ENCODE data around the gene L3MBTL4. TPM values are rescaled to one million over a fixed set of nuclear protein-coding genes. Genes with fewer than 3 reads are reported as not detected.
"Not testable (repeated sequence)": the region's sequence is repeated elsewhere in the genome, so short reads cannot be mapped to it uniquely, and the experiment has no call there.

L3MBTL4 gene
- total and polyA plus RNA-seq, 10 donors: 1.1 to 21.0 (median 12.7) TPM

GRCh38 chr18:6284300-6284699 lies 130.4 kb downstream of the L3MBTL4 start:
- WGBS, 5 donors: 94 to 96% (median 96%) methylated on average over 20 to 24 of the region's 24 CpGs
- Histone ChIP-seq H3K27ac (no peak overlapping the region), H3K4me3 (no peak overlapping the region), H3K36me3 (peaks cover 0 to 17% (median 4%) of the 10 kb centered on the region in 6 donors), H3K27me3 (replicated peaks in 1 of 7) (no peaks in the 10 kb centered on the region), H3K9me3 (no peaks in the 10 kb centered on the region), H3K4me1 (no peaks in the 10 kb centered on the region)
- intact Hi-C loops (cut with DNase I; ENCODE audit: low total_unique reads): no loop called here
- DNase-seq: peak; percentile 59
- no peak for TF ChIP-seq POLR2AphosphoS5 (IDR thresholded peaks at IDR 0.05)
- no peak for TF ChIP-seq POLR2A (IDR thresholded peaks at IDR 0.05)
- TF ChIP-seq CTCF (IDR thresholded peaks at IDR 0.05 in 8 of 11, conservative IDR thresholded peaks at IDR 0.05 in 3 of 11): no peak

- no peak for DNase-seq
- Histone ChIP-seq H3K27me3 (replicated peaks in 1 of 7) (no peaks in the 10 kb centered on the region), H3K36me3 (peaks cover 0 to 17% (median 4%) of the 10 kb centered on the region in 6 donors), H3K9me3 (no peaks in the 10 kb centered on the region), H3K27ac (no peak overlapping the region), H3K4me1 (no peaks in the 10 kb centered on the region), H3K4me3 (no peak overlapping the region)
- intact Hi-C loops (cut with DNase I; ENCODE audit: low total_unique reads): no loop called here
- TF ChIP-seq POLR2A (IDR thresholded peaks at IDR 0.05) (no peak), CTCF (IDR thresholded peaks at IDR 0.05 in 8 of 11, conservative IDR thresholded peaks at IDR 0.05 in 3 of 11) (no peak), POLR2AphosphoS5 (IDR thresholded peaks at IDR 0.05) (no peak)
- WGBS, 5 donors: 79 to 92% (median 86%) methylated on average over 4 of the region's 4 CpGs
These were observed 132.8 kb downstream of the L3MBTL4 start for GRCh38 chr18:6281874-6282273.

- intact Hi-C loops (cut with DNase I; ENCODE audit: low total_unique reads): no loop called here
- H3K9me3 ChIP-seq: no peaks in the 10 kb centered on the region
- H3K27ac ChIP-seq: no peak overlapping the region
- no peak for TF ChIP-seq CTCF (IDR thresholded peaks at IDR 0.05 in 8 of 11, conservative IDR thresholded peaks at IDR 0.05 in 3 of 11)
- no peak for TF ChIP-seq POLR2AphosphoS5 (IDR thresholded peaks at IDR 0.05)
- no peak for TF ChIP-seq POLR2A (IDR thresholded peaks at IDR 0.05)
- 73 to 94% (median 84%) methylated on average over 2 of the region's 2 CpGs for WGBS, 5 donors
- H3K36me3 ChIP-seq: peaks cover 0 to 20% (median 4%) of the 10 kb centered on the region in 6 donors
- no peak overlapping the region for H3K4me3 ChIP-seq
- H3K27me3 ChIP-seq (replicated peaks in 1 of 7): no peaks in the 10 kb centered on the region
- no peak for DNase-seq
- H3K4me1 ChIP-seq: no peaks in the 10 kb centered on the region
These were observed 134.4 kb downstream of the L3MBTL4 start for GRCh38 chr18:6280211-6280743.

- Histone ChIP-seq H3K4me1 (no peaks in the 10 kb centered on the region), H3K27me3 (replicated peaks in 1 of 7) (no peaks in the 10 kb centered on the region), H3K36me3 (peaks cover 0 to 13% (median under 1%) of the 10 kb centered on the region in 6 donors), H3K27ac (no peak overlapping the region), H3K9me3 (no peaks in the 10 kb centered on the region), H3K4me3 (no peak overlapping the region)
- no peak for TF ChIP-seq POLR2A (IDR thresholded peaks at IDR 0.05)
- DNase-seq: no peak
- intact Hi-C loops (cut with DNase I; ENCODE audit: low total_unique reads): no loop called here
- WGBS, 5 donors: 73 to 89% (median 79%) methylated on average over 1 of the region's 1 CpG
These were observed 135.4 kb downstream of the L3MBTL4 start for GRCh38 chr18:6279308-6279707.

GRCh38 chr18:6273423-6273822 lies 141.3 kb downstream of the L3MBTL4 start:
- 80 to 98% (median 90%) methylated on average over 4 to 5 of the region's 6 CpGs for WGBS, 5 donors
- Histone ChIP-seq H3K4me1 (no peaks in the 10 kb centered on the region), H3K4me3 (no peak overlapping the region), H3K27me3 (replicated peaks in 1 of 7) (no peaks in the 10 kb centered on the region), H3K36me3 (peaks cover 0 to 9% (median 0%) of the 10 kb centered on the region in 6 donors), H3K27ac (no peak overlapping the region), H3K9me3 (no peaks in the 10 kb centered on the region)
- intact Hi-C loops (cut with DNase I; ENCODE audit: low total_unique reads): no loop called here
- no peak for TF ChIP-seq CTCF (IDR thresholded peaks at IDR 0.05 in 8 of 11, conservative IDR thresholded peaks at IDR 0.05 in 3 of 11)
- TF ChIP-seq POLR2A (IDR thresholded peaks at IDR 0.05): no peak
- TF ChIP-seq POLR2AphosphoS5 (IDR thresholded peaks at IDR 0.05): no peak
- no peak for DNase-seq

GRCh38 chr18:6272144-6272543 lies 142.6 kb downstream of the L3MBTL4 start:
- H3K9me3 ChIP-seq; intact Hi-C loops (cut with DNase I; ENCODE audit: low total_unique reads); DNase-seq; H3K4me1 ChIP-seq; H3K4me3 ChIP-seq; H3K27ac ChIP-seq; H3K36me3 ChIP-seq; H3K27me3 ChIP-seq (replicated peaks in 1 of 7): not testable (repeated sequence)
- 42 to 63% (median 55%) methylated on average over 7 to 10 of the region's 10 CpGs for WGBS, 5 donors

Data from spleen (tissue), 11 donors.